Cardiac muscle cell (in vitro differentiated cells and primary cell): ENCODE data around the gene ZNF467. TPM values are rescaled to one million over a fixed set of nuclear protein-coding genes. Genes with fewer than 3 reads are reported as not detected.

Experiments
- DNase-seq, 2 donors: peaks; one replicate each; pipeline versions ENCODE4 v3.0.0 to v3.0.0-alpha.2; 2010 to 2017; ENCODE audit warnings: low read depth in 1 of 2, low spot score in 1 of 2
- H3K27ac ChIP-seq: fragments of 200-600 bp; sonication (generic); 2 replicates; pipeline ENCODE4 v1.5.1; 2016
- H3K27me3 ChIP-seq: fragments of 200-600 bp; sonication (generic); 2 replicates; pipeline ENCODE4 v1.6.0; 2016; ENCODE audit warnings: control low read depth
- H3K36me3 ChIP-seq: fragments of 200-600 bp; sonication (generic); 2 replicates; pipeline ENCODE4 v1.5.1; 2016; ENCODE audit warnings: control low read depth
- H3K4me1 ChIP-seq: fragments of 200-600 bp; sonication (generic); 2 replicates; pipeline ENCODE4 v1.8.1; 2017; ENCODE audit warnings: low read depth, mild to moderate bottlenecking, mixed run types
- H3K4me3 ChIP-seq: fragments of 200-600 bp; sonication (generic); 2 replicates; pipeline ENCODE4 v1.5.1; 2016; ENCODE audit warnings: mild to moderate bottlenecking
- H3K9me3 ChIP-seq: fragments of 200-600 bp; sonication (generic); 2 replicates; pipeline ENCODE4 v1.5.1; 2017; ENCODE audit warnings: low read depth, mild to moderate bottlenecking, control low read depth
- CTCF ChIP-seq: IDR thresholded peaks from 2 replicates; pipeline ENCODE4 v1.5.1; 2012; ENCODE audit warnings: low read depth, mild to moderate bottlenecking, low read length
- polyA plus RNA-seq: library from polyadenylated mRNA; unstranded; fragments of >200 nt; fragmentation: Nextera tagmentation; extraction: Ambion mirVana; gene quantifications from 2 replicates; pipeline ENCODE4 v1.2.1, GENCODE V29; 2016
- total RNA-seq: library from RNA; depleted of rRNA; stranded (reverse); fragments of >200 nt; gene quantifications from 2 replicates; pipeline ENCODE4 v1.2.3, GENCODE V29; 2016

ZNF467 gene
- total RNA-seq: 19.9 and 33.7 TPM in 2 replicates
- 27.7 and 34.1 TPM in 2 replicates for polyA plus RNA-seq

GRCh38 chr7:149773446-149774236 lies at the start of gene ZNF467:
Gene ZNF467, minus strand, starts transcription at chr7:149773588. Its CDS starts 2,556 bp downstream, at chr7:149771032.
- peaks cover 3% of the 10 kb centered on the region for H3K36me3 ChIP-seq
- no peaks in the 10 kb centered on the region for H3K9me3 ChIP-seq
- peak within 1 kb of the TSS; percentile 79 for H3K4me3 ChIP-seq
- TF ChIP-seq CTCF: no peak
- peak; percentile 68 to 87 for DNase-seq
- peak within 1 kb of the TSS; percentile 84 for H3K27ac ChIP-seq
- H3K4me1 ChIP-seq: peaks cover 18% of the 10 kb centered on the region
- H3K27me3 ChIP-seq: peaks cover 10% of the 10 kb centered on the region

DNA sequence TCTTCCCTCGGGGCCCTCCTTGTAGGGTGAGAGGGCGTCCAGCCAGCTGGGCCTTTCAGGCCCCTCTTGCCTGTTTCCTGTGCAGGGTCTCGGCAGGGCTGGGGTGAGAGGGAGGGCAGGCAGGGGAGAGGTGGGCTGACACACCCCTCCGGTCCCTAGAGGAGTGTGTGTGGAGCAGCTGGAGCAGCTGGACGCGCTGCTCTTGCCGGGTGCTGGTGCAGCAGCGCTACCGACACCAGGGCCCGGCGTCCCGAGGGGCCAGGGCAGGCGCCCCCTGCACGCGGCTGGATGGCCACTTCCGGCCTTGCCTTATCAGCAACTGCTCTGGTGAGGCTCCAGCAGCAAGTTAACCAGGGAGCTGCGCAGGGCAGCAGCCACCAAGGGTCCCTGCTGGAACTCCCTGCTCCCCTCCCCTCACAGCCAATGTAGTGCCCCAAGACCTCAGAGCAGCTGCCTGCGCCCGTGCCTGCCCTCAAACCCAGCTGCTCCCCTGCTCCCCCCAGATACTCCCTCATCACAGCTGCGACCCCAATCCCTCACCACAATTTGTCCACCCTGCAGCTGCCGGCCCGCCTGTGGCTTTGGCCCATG lies 49.1 kb upstream of the ZNF467 start:
- peaks cover 4% of the 10 kb centered on the region for H3K36me3 ChIP-seq
- no peak for TF ChIP-seq CTCF
- no peak for DNase-seq
- H3K27me3 ChIP-seq: no peaks in the 10 kb centered on the region
- H3K4me1 ChIP-seq: no peaks in the 10 kb centered on the region
- H3K27ac ChIP-seq: no peak overlapping the region
- no peak overlapping the region for H3K4me3 ChIP-seq
- no peaks in the 10 kb centered on the region for H3K9me3 ChIP-seq

GRCh38 chr7:149821191-149822148 lies 48.1 kb upstream of the ZNF467 start:
- H3K27ac ChIP-seq: no peak overlapping the region
- DNase-seq: no peak
- no peak for TF ChIP-seq CTCF
- no peak overlapping the region for H3K4me3 ChIP-seq
- peaks cover under 1% of the 10 kb centered on the region for H3K36me3 ChIP-seq
- H3K27me3 ChIP-seq: no peaks in the 10 kb centered on the region
- H3K4me1 ChIP-seq: no peaks in the 10 kb centered on the region
- no peaks in the 10 kb centered on the region for H3K9me3 ChIP-seq

GRCh38 chr7:149820622-149821190 lies 47.3 kb upstream of the ZNF467 start:
- Histone ChIP-seq H3K4me3 (no peak overlapping the region), H3K36me3 (no peaks in the 10 kb centered on the region), H3K9me3 (no peaks in the 10 kb centered on the region), H3K4me1 (no peaks in the 10 kb centered on the region), H3K27ac (no peak overlapping the region), H3K27me3 (no peaks in the 10 kb centered on the region)
- no peak for TF ChIP-seq CTCF
- no peak for DNase-seq

DNA sequence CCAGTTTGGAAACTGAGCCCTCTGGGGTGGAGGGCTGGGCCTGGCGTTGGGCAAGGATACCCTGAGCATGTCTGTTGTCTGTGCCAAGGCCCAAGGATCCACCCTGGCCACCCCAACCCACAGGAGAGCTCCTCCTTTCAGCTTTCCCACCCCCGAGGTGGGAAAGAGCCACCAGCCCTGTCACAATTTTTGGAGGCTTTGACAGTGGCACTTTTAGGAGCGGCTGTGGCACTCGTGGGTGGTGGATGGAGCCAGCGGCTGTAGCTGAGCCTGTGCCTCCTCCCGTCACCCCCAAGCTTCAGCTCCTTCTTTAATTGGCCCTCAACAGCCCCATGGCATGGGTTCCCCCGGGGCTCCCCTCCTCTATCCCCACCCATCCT lies 46.6 kb upstream of the ZNF467 start:
- H3K27me3 ChIP-seq: no peaks in the 10 kb centered on the region
- no peaks in the 10 kb centered on the region for H3K4me1 ChIP-seq
- no peak for DNase-seq
- H3K27ac ChIP-seq: no peak overlapping the region
- H3K9me3 ChIP-seq: no peaks in the 10 kb centered on the region
- no peak for TF ChIP-seq CTCF
- H3K36me3 ChIP-seq: no peaks in the 10 kb centered on the region
- no peak overlapping the region for H3K4me3 ChIP-seq
